ENCODE measurements around the gene SERPINA1.

The SERPINA1 gene

GRCh38 chr14:94424371-94424770 is 36.0 kb upstream of the SERPINA1 start:
- TF ChIP-seq FOXP2 (optimal IDR thresholded peaks at IDR 0.05; ENCODE audit: borderline replicate concordance, extremely low read depth, extremely low read length, insufficient read depth) (no peak), SIN3A (IDR thresholded peaks at IDR 0.05; ENCODE audit: borderline replicate concordance, insufficient read depth, low read length) (no peak), TAF1 (IDR thresholded peaks at IDR 0.05; ENCODE audit: borderline replicate concordance, insufficient read depth, low read length) (no peak), POLR2AphosphoS5 (IDR thresholded peaks at IDR 0.05; ENCODE audit: low read depth, low read length) (no peak)
- TF ChIP-seq, protein P1, sequence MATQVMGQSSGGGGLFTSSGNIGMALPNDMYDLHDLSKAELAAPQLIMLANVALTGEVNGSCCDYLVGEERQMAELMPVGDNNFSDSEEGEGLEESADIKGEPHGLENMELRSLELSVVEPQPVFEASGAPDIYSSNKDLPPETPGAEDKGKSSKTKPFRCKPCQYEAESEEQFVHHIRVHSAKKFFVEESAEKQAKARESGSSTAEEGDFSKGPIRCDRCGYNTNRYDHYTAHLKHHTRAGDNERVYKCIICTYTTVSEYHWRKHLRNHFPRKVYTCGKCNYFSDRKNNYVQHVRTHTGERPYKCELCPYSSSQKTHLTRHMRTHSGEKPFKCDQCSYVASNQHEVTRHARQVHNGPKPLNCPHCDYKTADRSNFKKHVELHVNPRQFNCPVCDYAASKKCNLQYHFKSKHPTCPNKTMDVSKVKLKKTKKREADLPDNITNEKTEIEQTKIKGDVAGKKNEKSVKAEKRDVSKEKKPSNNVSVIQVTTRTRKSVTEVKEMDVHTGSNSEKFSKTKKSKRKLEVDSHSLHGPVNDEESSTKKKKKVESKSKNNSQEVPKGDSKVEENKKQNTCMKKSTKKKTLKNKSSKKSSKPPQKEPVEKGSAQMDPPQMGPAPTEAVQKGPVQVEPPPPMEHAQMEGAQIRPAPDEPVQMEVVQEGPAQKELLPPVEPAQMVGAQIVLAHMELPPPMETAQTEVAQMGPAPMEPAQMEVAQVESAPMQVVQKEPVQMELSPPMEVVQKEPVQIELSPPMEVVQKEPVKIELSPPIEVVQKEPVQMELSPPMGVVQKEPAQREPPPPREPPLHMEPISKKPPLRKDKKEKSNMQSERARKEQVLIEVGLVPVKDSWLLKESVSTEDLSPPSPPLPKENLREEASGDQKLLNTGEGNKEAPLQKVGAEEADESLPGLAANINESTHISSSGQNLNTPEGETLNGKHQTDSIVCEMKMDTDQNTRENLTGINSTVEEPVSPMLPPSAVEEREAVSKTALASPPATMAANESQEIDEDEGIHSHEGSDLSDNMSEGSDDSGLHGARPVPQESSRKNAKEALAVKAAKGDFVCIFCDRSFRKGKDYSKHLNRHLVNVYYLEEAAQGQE (IDR thresholded peaks at IDR 0.05; ENCODE audit: insufficient read depth in 1 of 2, low read depth in 2 of 2, low read length in 2 of 2): no peak

- no peak for TF ChIP-seq TAF1 (IDR thresholded peaks at IDR 0.05; ENCODE audit: borderline replicate concordance, insufficient read depth, low read length)
- TF ChIP-seq FOXP2 (optimal IDR thresholded peaks at IDR 0.05; ENCODE audit: borderline replicate concordance, extremely low read depth, extremely low read length, insufficient read depth): no peak
- TF ChIP-seq POLR2AphosphoS5 (IDR thresholded peaks at IDR 0.05; ENCODE audit: low read depth, low read length): no peak
- TF ChIP-seq, protein P1 (IDR thresholded peaks at IDR 0.05; ENCODE audit: insufficient read depth in 1 of 2, low read depth in 2 of 2, low read length in 2 of 2): no peak
- TF ChIP-seq SIN3A (IDR thresholded peaks at IDR 0.05; ENCODE audit: borderline replicate concordance, insufficient read depth, low read length): no peak
Measured at GRCh38 chr14:94423453-94424056, 35.2 kb upstream of the SERPINA1 start.

- TF ChIP-seq POLR2AphosphoS5 (IDR thresholded peaks at IDR 0.05; ENCODE audit: low read depth, low read length) (no peak), TAF1 (IDR thresholded peaks at IDR 0.05; ENCODE audit: borderline replicate concordance, insufficient read depth, low read length) (no peak), FOXP2 (optimal IDR thresholded peaks at IDR 0.05; ENCODE audit: borderline replicate concordance, extremely low read depth, extremely low read length, insufficient read depth) (no peak), SIN3A (IDR thresholded peaks at IDR 0.05; ENCODE audit: borderline replicate concordance, insufficient read depth, low read length) (no peak)
- TF ChIP-seq, protein P1 (IDR thresholded peaks at IDR 0.05; ENCODE audit: insufficient read depth in 1 of 2, low read depth in 2 of 2, low read length in 2 of 2): no peak
Measured at GRCh38 chr14:94421316-94421715, 32.9 kb upstream of the SERPINA1 start.

DNA sequence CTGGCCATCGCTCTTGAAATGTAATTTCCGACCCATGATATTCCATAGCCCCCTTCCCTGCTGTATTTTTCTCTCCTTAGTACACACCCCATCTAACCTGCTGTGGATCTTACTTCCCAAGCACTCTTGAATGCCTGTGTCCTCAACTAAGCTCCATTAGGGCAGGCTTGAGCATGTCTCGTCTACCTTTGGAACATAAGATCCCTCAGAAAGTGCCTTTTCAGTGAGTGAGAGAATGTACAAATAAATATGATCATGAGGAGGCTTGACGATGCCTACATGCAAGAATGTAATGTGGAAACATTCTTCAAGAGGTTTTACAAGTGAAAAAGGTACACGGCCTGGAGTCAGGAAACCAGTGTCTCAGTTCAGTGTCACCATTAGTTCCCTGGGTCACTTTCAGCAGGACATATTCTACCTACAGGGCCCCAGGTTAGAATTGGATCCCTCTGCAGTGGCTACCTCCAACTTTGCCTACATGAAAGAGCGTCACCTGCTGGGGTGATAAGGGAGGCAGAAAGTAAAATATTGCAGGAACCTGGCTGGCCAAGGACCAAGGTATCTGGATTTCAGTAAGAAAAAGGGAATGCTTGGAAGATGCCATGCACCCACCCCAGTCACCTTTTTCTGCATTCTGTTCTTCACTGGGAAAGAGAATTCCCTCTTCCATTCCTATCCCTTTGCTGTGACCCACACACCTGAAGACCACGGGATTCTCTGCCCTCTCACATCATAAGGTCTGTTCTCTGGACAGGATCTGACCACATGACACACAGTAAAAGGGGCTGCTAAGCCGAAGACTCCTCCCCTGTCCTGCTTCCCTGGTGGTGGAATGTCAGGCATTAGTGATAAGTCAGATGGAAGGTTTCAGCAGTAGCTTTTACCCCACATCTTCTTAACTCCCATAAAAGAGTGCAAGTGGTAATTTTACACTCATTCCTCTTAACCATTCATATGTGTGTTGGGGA is 24.6 kb upstream of the SERPINA1 start:
- TF ChIP-seq TAF1 (IDR thresholded peaks at IDR 0.05; ENCODE audit: borderline replicate concordance, insufficient read depth, low read length) (no peak), POLR2AphosphoS5 (IDR thresholded peaks at IDR 0.05; ENCODE audit: low read depth, low read length) (no peak), FOXP2 (optimal IDR thresholded peaks at IDR 0.05; ENCODE audit: borderline replicate concordance, extremely low read depth, extremely low read length, insufficient read depth) (no peak), SIN3A (IDR thresholded peaks at IDR 0.05; ENCODE audit: borderline replicate concordance, insufficient read depth, low read length) (no peak)
- TF ChIP-seq, protein P1 (IDR thresholded peaks at IDR 0.05; ENCODE audit: insufficient read depth in 1 of 2, low read depth in 2 of 2, low read length in 2 of 2): no peak

All from PFSK-1 (cell line).